Occipital lobe (tissue), 2 donors: ENCODE results near the gene AHCYL1. TPM values are rescaled to one million over a fixed set of nuclear protein-coding genes. Genes with fewer than 3 reads are reported as not detected.
A peak's percentile ranks its signal among the peaks of the same experiment; 100 is the strongest.

Experiments
- DNase-seq: peaks from one replicate; lab custom pipeline; 2025; lab: John Stamatoyannopoulos, UW
- total RNA-seq: library from RNA; depleted of rRNA; stranded (reverse); fragments of >200 nt; gene quantifications from one replicate; pipeline ENCODE4 v1.2.3, GENCODE V29; 2014

The AHCYL1 gene
- total RNA-seq, 1 donor from 2014 or later: 26.4 TPM

GRCh38 chr1:110034451-110035235, 50.1 kb downstream of the AHCYL1 start, which contains the start of gene STRIP1:
Gene STRIP1 (plus strand): TSS chr1:110034624. CDS start chr1:110034638, 14 bp downstream.
- DNase-seq: peak; percentile 88

DNA sequence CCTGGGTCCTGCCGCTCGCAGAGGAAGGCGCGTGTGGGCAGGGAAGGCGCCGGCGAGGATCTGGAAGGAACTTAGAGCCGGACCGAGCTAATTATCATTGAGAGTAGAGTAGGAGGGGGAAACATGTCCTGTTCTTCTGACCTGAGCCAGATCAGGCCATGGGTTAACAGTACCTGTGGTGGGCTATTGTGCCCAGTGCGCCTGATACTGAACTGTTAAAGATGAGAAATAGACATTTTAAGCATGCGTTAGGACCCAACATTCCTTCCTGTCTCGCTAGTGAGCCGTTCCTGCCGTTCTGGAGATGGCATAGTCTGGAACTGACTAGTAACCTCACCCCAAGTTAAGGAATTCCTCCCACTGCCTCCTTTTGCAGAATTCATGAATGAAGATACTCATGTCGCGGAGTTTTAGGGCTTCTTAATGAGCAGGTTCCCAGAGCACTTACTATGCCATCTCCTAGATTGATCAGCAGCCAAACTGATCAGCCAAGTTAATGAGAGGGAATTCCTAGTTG, 50.7 kb downstream of the AHCYL1 start:
- DNase-seq: no peak

GRCh38 chr1:110038271-110038670, 53.7 kb downstream of the AHCYL1 start:
- DNase-seq: no peak

DNA sequence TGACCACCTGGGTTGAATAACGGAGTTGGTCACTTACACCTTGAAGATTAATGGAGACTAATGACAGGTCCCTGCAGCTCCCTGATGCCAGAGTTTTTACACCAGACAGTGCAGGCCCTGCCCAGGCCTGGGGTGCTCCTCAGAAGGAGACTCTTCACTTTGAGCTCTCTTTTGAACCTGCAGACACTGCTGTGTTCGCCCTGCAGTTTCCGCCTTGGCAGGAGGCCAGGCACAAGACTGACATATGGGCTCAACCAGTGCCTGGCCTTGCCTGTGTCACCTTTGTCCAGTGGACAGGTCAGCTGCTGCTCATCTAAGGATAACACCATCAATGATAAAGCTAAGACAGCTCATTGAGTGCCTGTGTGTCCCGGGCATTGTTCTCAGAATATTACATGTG, 55.1 kb downstream of the AHCYL1 start:
- DNase-seq: no peak

GRCh38 chr1:110040548-110040947, 56.0 kb downstream of the AHCYL1 start:
- no peak for DNase-seq

- DNase-seq: no peak
Observed at GRCh38 chr1:110043016-110043415, 58.5 kb downstream of the AHCYL1 start.

GRCh38 chr1:110047463-110047862, 62.9 kb downstream of the AHCYL1 start:
- DNase-seq: no peak

- no peak for DNase-seq
Observed at GRCh38 chr1:110048240-110048639, 63.7 kb downstream of the AHCYL1 start.

DNA sequence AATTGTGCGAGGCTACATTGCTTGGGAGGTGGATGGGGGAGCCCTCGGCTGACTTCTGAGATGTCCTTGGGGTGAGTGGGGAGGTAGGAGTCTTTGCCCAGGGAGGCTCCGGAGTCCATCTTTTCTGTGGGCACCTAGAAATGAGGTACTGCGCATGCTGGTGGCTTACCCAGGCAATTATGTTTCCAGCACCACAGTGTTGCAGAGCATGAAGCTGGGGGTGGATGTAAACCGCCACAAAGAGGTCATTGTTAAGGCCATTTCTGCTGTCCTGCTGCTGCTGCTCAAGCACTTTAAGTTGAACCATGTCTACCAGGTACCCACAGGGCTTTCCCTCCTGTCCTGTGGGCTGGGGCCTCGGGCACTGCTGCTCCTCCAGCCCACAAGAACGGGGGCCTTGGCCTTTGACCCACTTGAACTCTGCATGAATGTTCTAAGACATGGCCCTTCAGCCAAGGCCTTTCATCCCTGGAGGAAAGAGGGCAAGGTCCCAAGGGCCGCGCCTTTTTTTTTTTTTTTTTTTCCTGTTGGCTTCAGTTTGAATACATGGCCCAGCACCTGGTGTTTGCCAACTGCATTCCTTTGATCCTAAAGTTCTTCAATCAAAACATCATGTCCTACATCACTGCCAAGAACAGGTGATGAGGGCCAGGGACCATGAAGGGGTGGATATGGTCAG, 64.5 kb downstream of the AHCYL1 start:
- no peak for DNase-seq

- DNase-seq: no peak
Observed at GRCh38 chr1:110049801-110050601, 65.4 kb downstream of the AHCYL1 start.

DNA sequence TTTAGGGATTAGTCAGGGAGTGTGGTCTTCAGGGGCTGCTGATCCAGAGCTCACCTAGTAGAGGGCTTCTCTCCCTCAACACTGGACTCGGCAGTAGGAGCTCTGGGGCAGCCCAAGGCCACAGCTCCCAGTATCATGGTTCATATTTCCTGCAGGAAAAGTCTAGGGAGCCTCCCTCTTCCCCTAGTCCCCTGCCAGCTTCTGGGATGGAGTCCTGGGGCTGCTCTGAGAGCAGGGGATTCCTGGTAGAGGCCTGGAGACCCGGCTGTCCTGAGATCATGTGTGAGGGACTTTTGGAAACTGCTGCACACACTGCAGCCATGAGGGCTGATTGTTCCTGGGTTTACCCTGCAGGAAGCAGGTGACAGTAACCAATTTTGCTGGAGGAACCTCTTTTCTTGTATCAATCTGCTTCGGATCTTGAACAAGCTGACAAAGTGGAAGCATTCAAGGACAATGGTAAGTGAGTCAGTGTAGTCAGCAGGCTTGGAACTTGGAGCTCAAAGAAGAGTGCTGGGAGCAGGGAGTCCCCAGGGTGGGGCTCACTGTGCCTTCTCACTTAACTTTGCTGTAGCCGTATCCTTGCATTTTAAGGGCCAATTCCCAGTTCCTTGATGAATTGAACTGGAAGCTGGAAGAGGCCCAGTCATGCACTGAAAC, 66.2 kb downstream of the AHCYL1 start:
- no peak for DNase-seq

- DNase-seq: no peak
Observed at GRCh38 chr1:110051262-110051648, 66.7 kb downstream of the AHCYL1 start.

- DNase-seq: peak; percentile 44
Observed at GRCh38 chr1:110053552-110054428, 69.2 kb downstream of the AHCYL1 start.

- no peak for DNase-seq
Observed at GRCh38 chr1:110055493-110056284, 71.1 kb downstream of the AHCYL1 start.

DNA sequence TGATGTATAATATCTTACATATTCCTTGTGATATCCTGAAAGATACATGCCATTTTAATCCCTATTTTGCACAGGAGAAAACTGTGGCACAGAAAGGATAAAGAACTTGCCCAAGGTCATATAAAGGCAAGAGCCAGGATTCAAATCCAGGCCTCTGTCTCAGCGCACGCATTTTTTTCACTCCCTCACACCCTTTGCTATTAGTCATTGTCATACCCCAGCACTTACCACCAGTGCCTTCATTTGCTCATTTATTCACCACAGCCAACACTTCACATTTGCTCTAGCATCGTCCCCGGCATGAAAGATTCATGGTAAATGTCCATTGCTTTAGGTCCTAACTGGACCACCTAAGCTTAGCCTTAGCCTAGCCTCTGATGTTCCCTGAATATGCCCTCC, 71.7 kb downstream of the AHCYL1 start:
- no peak for DNase-seq

DNA sequence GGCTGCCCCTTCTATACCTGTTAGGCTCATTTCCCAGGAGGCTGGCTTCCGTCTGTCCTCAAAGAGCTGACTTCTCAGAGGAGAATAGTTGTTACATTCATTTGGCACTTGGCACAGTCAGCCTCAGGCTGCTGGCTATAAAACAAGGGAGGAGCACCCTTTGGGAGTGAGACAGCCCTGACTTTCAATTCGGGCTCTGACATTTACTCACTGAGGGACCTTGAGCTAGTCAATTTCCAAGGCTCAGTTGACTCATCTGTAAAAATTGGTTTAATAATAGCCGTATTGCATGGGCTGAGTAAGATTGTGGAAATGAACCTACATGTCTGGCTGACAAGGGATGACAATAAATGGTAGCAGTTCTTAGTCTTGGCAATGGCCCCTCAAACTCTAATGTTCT, 72.2 kb downstream of the AHCYL1 start:
- DNase-seq: no peak

- DNase-seq: no peak
Observed at GRCh38 chr1:110057963-110058518, 73.5 kb downstream of the AHCYL1 start.

DNA sequence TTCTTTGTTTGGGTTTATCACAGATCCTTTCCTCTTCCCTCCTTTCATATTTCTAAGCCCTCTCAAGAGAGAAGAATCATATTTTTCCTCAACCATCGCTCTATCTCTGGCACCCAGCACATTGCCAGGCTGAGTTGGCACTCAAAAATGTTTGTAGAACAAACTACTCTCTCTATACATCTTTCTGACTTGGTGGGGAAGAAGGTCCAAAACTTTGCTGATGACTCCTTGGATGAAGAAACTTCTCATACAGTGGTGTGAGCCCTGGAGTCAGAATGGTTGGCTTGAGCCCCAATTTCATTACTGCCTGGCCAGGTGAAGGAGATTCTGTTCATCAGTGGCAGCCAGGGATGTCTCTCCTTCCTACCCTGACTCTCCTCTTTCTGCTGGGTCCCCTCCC, 74.0 kb downstream of the AHCYL1 start:
- no peak for DNase-seq
